HCT116 (cell line): ENCODE results near the gene SLC19A1. TPM values are rescaled to one million over a fixed set of nuclear protein-coding genes. Genes with fewer than 3 reads are reported as not detected.

Experiments used
- ATAC-seq: fragments of 200-7000 bp; cut with Tn5 transposase; 2 replicates; pipeline ENCODE4 v1.9.1; 2020; ENCODE audit warnings: mild to moderate bottlenecking, moderate library complexity
- BruUV-seq: library from RNA; stranded (reverse); fragments of 400-500 nt; replicated peaks from 2 replicates; lab custom pipeline; 2021; lab: Mats Ljungman, UMichigan
- CTCF ChIA-PET: fragments of 300-600 bp; sonication (Branson Sonifier 250); formaldehyde crosslinking; loops from one replicate; lab custom pipeline; 2021; ENCODE audit warnings: antibody characterized with exemption; lab: Charles Lee
- POLR2A ChIA-PET: fragments of 300-600, 350-600 bp; sonication (Branson Sonifier 250); formaldehyde crosslinking; loops from one replicate; lab custom pipeline; 2021; ENCODE audit warnings: antibody characterized with exemption; lab: Charles Lee
- RAD21 ChIA-PET, 2 experiments: fragments of 300-600 bp; sonication (Branson Sonifier 250); formaldehyde crosslinking; loops; one replicate each; lab custom pipeline; 2023; ENCODE audit warnings: low total read pairs in 2 of 2; ENCODE audit not compliant: uncharacterized antibody in 2 of 2, unreplicated experiment in 2 of 2, low non-redundant PET in 1 of 2; lab: Charles Lee
- DNase-seq: peaks from one replicate; pipeline ENCODE4 v3.0.0-alpha.2; 2010; ENCODE audit warnings: low read depth, low spot score
- H2AFZ ChIP-seq: fragments of 200-600 bp; shearing (Covaris generic), sonication (generic); 2 replicates; pipeline ENCODE4 v1.6.1; 2017; ENCODE audit warnings: low read depth, mixed run types, mixed read lengths, antibody characterized with exemption, low read length; ENCODE audit not compliant: poor library complexity, severe bottlenecking
- H3K27ac ChIP-seq: 2 replicates; pipeline ENCODE4 v1.5.1; 2012; ENCODE audit warnings: low read depth, low read length
- H3K27me3 ChIP-seq: fragments of 200-600 bp; sonication (generic); 2 replicates; pipeline ENCODE4 v1.6.1; 2016; ENCODE audit warnings: mixed run types, low read length, mixed read lengths; ENCODE audit not compliant: insufficient read depth
- H3K36me3 ChIP-seq, 2 experiments: fragments of 200-500 bp in 1 of 2; fragments of 200-600 bp in 1 of 2; sonication (Bioruptor generic) in 1 of 2; sonication (generic) in 1 of 2; 2 replicates each; pipeline versions ENCODE4 v1.5.1 to v1.6.1; 2014 to 2016; ENCODE audit warnings: low read length in 2 of 2, inconsistent platforms in 1 of 2, mixed read lengths in 1 of 2, mixed run types in 1 of 2; ENCODE audit not compliant: insufficient read depth in 2 of 2, control insufficient read depth in 1 of 2
- H3K4me1 ChIP-seq, 2 experiments: fragments of 200-600 bp in 1 of 2; sonication (generic) in 1 of 2; 2 replicates each; pipeline versions ENCODE4 v1.5.1 to v1.6.1; 2012 to 2017; ENCODE audit warnings: low read length in 2 of 2, inconsistent platforms in 1 of 2, mild to moderate bottlenecking in 1 of 2, mixed read lengths in 1 of 2, mixed run types in 1 of 2, moderate library complexity in 1 of 2; ENCODE audit not compliant: insufficient read depth in 2 of 2, control insufficient read depth in 1 of 2
- H3K4me2 ChIP-seq: fragments of 200-600 bp; sonication (generic); 2 replicates; pipeline ENCODE4 v1.6.1; 2017; ENCODE audit warnings: mixed run types, low read length, mixed read lengths
- H3K4me3 ChIP-seq, 2 experiments: fragments of 200-600 bp in 1 of 2; sonication (generic) in 1 of 2; replicated peaks in 1 of 2; 2 replicates each; pipeline ENCODE4 v1.5.1; 2011 to 2016; ENCODE audit warnings: low read length in 2 of 2, control low read depth in 1 of 2, low read depth in 1 of 2, mild to moderate bottlenecking in 1 of 2, mixed read lengths in 1 of 2, mixed run types in 1 of 2
- H3K79me2 ChIP-seq: fragments of 200-600 bp; sonication (generic); 2 replicates; pipeline ENCODE4 v1.6.1; 2017; ENCODE audit warnings: mild to moderate bottlenecking, mixed run types, low read length, moderate library complexity, mixed read lengths; ENCODE audit not compliant: insufficient read depth
- H3K9ac ChIP-seq: fragments of 200-600 bp; sonication (generic); 2 replicates; pipeline ENCODE4 v1.6.1; 2016; ENCODE audit warnings: low read length, mixed read lengths
- H3K9me2 ChIP-seq: fragments of 200-600 bp; sonication (generic), shearing (Covaris generic); 2 replicates; pipeline ENCODE4 v1.6.1; 2017; ENCODE audit warnings: mixed run types, mild to moderate bottlenecking, moderate library complexity; ENCODE audit not compliant: insufficient read depth
- H3K9me3 ChIP-seq, 2 experiments: fragments of 200-500 bp in 1 of 2; fragments of 200-600 bp in 1 of 2; sonication (Bioruptor generic) in 1 of 2; sonication (generic) in 1 of 2; 2 replicates each; pipeline ENCODE4 v1.6.1; 2014 to 2017; ENCODE audit warnings: low read length in 2 of 2, mixed read lengths in 2 of 2, inconsistent platforms in 1 of 2, low read depth in 1 of 2, mild to moderate bottlenecking in 1 of 2, mixed run types in 1 of 2, moderate library complexity in 1 of 2; ENCODE audit not compliant: control insufficient read depth in 1 of 2, insufficient read depth in 1 of 2
- H4K20me1 ChIP-seq: fragments of 200-600 bp; sonication (generic), shearing (Covaris generic); 2 replicates; pipeline ENCODE4 v1.6.1; 2017; ENCODE audit warnings: mixed run types, mild to moderate bottlenecking, moderate library complexity; ENCODE audit not compliant: insufficient read depth
- CTCF ChIP-seq, 3 experiments: fragments of 200-600 bp in 1 of 3; sonication (generic) in 1 of 3; IDR thresholded peaks in 2 of 3; conservative IDR thresholded peaks in 1 of 3; 2 replicates each; pipeline ENCODE4 v1.5.1; 2012 to 2017; ENCODE audit warnings: low read depth in 2 of 3, low read length in 2 of 3, antibody characterized with exemption in 1 of 3, borderline replicate concordance in 1 of 3, control low read depth in 1 of 3, mild to moderate bottlenecking in 1 of 3, mixed read lengths in 1 of 3, mixed run types in 1 of 3, moderate library complexity in 1 of 3; ENCODE audit not compliant: insufficient read depth in 1 of 3
- EGR1 ChIP-seq: IDR thresholded peaks from 2 replicates; pipeline ENCODE4 v1.6.1; 2012; ENCODE audit warnings: low read depth
- ELF1 ChIP-seq: IDR thresholded peaks from 2 replicates; pipeline ENCODE4 v1.6.1; 2012; ENCODE audit warnings: low read depth, borderline replicate concordance
- EZH2 ChIP-seq: fragments of 200-600 bp; sonication (generic); IDR thresholded peaks from 2 replicates; pipeline ENCODE4 v1.6.1; 2017; ENCODE audit warnings: antibody characterized with exemption, mixed run types
- JUND ChIP-seq: IDR thresholded peaks from 2 replicates; pipeline ENCODE4 v1.6.1; 2012
- RAD21 ChIP-seq: IDR thresholded peaks from 2 replicates; pipeline ENCODE4 v1.6.1; 2012; ENCODE audit warnings: low read depth, mild to moderate bottlenecking
- REST ChIP-seq: IDR thresholded peaks from 2 replicates; pipeline ENCODE4 v1.6.1; 2012; ENCODE audit warnings: low read depth
- SIN3A ChIP-seq: IDR thresholded peaks from 2 replicates; pipeline ENCODE4 v1.6.1; 2012; ENCODE audit warnings: low read depth
- intact Hi-C: fragments of 100-400 bp; cut with micrococcal nuclease; formaldehyde crosslinking; loops from 2 replicates; pipeline ENCODE4 v1.10.0; 2022
- total RNA-seq: library from RNA; stranded (reverse); gene quantifications from one replicate; pipeline ENCODE4 v1.2.1, GENCODE V29; 2021; ENCODE audit not compliant: unreplicated experiment

SLC19A1 gene
- total RNA-seq, 1 experiment from 2014 or later: 50.2 TPM

GRCh38 chr21:45460011-45460565, 82.2 kb downstream of the SLC19A1 start:
- Histone ChIP-seq H3K4me1 (peaks cover 3 to 13% of the 10 kb centered on the region in 2 experiments; a peak in 2 of 4 replicates), H3K9me2 (no peaks in the 10 kb centered on the region), H3K27me3 (no peaks in the 10 kb centered on the region), H3K9me3 (no peaks in the 10 kb centered on the region), H3K9ac (no peak overlapping the region), H4K20me1 (no peaks in the 10 kb centered on the region), H3K27ac (0 out of 2 replicates have a peak overlapping the region, but pooled peaks have one; percentile 2), H3K4me2 (no peak overlapping the region), H3K79me2 (no peaks in the 10 kb centered on the region), H3K4me3 (no peak overlapping the region), H3K36me3 (no peaks in the 10 kb centered on the region), H2AFZ (no peak overlapping the region)
- intact Hi-C loops: no loop called here
- no peak for DNase-seq
- CTCF ChIA-PET: interaction anchor here (1.5 kb wide), 1 partner anchor 320 kb away, joined by 3 read pairs; no protein-coding TSS in a partner anchor
- no peak for TF ChIP-seq SIN3A
- no peak for TF ChIP-seq ELF1
- no peak for TF ChIP-seq REST
- TF ChIP-seq JUND: no peak
- no peak for TF ChIP-seq CTCF (IDR thresholded peaks at IDR 0.05 in 2 of 3, conservative IDR thresholded peaks at IDR 0.05 in 1 of 3; ENCODE audit: borderline replicate concordance in 1 of 3, insufficient read depth in 1 of 3, low read depth in 2 of 3, low read length in 2 of 3)
- TF ChIP-seq EGR1: no peak
- TF ChIP-seq RAD21: no peak
- no peak for TF ChIP-seq EZH2
- BruUV-seq: no TSS peak
- ATAC-seq: 0 out of 2 replicates have a peak, but pooled peaks have one; percentile 15
- POLR2A ChIA-PET: no interaction called here
- RAD21 ChIA-PET: no interaction called here
